NCI-H1417 treated with DMSO at 0.1 percent for 48 hours (cell line): ENCODE measurements around the gene DELE1.
"Not testable (repeated sequence)": the region's sequence is repeated elsewhere in the genome, so short reads cannot be mapped to it uniquely, and the experiment has no call there.

ENCODE experiments used
- DNase-seq: peaks from one replicate; lab custom pipeline; 2025; lab: John Stamatoyannopoulos, UW

Gene DELE1

GRCh38 chr5:141922827-141923447, 734 bp upstream of the DELE1 start:
- not testable (repeated sequence) for DNase-seq

- no peak for DNase-seq
Measured at GRCh38 chr5:141926434-141926833, 2.8 kb downstream of the DELE1 start.

GRCh38 chr5:141928051-141928450, 4.4 kb downstream of the DELE1 start:
- no peak for DNase-seq

- DNase-seq = no peak
Measured at GRCh38 chr5:141929398-141930058, 5.9 kb downstream of the DELE1 start.

GRCh38 chr5:141931694-141932093, 8.0 kb downstream of the DELE1 start:
- DNase-seq = no peak

GRCh38 chr5:141933151-141933550, 9.5 kb downstream of the DELE1 start:
- DNase-seq = no peak

GRCh38 chr5:141934099-141934844, 10.6 kb downstream of the DELE1 start:
- DNase-seq = no peak

GRCh38 chr5:141935538-141935937, 11.9 kb downstream of the DELE1 start:
- DNase-seq = no peak

GRCh38 chr5:141940695-141941271, 17.1 kb downstream of the DELE1 start:
- DNase-seq = no peak

- no peak for DNase-seq
Measured at GRCh38 chr5:141941307-141941706, 17.6 kb downstream of the DELE1 start.

GRCh38 chr5:141941779-141942178, 18.1 kb downstream of the DELE1 start:
- DNase-seq = no peak

- DNase-seq = no peak
Measured at GRCh38 chr5:141942185-141942857, 18.6 kb downstream of the DELE1 start.

GRCh38 chr5:141944076-141944475, 20.4 kb downstream of the DELE1 start:
- DNase-seq = no peak

- DNase-seq = no peak
Measured at GRCh38 chr5:141945511-141946051, 21.9 kb downstream of the DELE1 start.

GRCh38 chr5:141947316-141947715, 23.6 kb downstream of the DELE1 start:
- no peak for DNase-seq

GRCh38 chr5:141948812-141949211, 25.1 kb downstream of the DELE1 start:
- DNase-seq = no peak

- no peak for DNase-seq
Measured at GRCh38 chr5:141949511-141949910, 25.8 kb downstream of the DELE1 start.

GRCh38 chr5:141950207-141951005, 26.7 kb downstream of the DELE1 start:
- DNase-seq = no peak

- no peak for DNase-seq
Measured at GRCh38 chr5:141951332-141951781, 27.7 kb downstream of the DELE1 start.

- DNase-seq = no peak
Measured at GRCh38 chr5:141952020-141952419, 28.3 kb downstream of the DELE1 start.

- DNase-seq = no peak
Measured at GRCh38 chr5:141954194-141954593, 30.5 kb downstream of the DELE1 start.
